Measurements from ENCODE around the gene MAP2K5.

MAP2K5 gene

DNA sequence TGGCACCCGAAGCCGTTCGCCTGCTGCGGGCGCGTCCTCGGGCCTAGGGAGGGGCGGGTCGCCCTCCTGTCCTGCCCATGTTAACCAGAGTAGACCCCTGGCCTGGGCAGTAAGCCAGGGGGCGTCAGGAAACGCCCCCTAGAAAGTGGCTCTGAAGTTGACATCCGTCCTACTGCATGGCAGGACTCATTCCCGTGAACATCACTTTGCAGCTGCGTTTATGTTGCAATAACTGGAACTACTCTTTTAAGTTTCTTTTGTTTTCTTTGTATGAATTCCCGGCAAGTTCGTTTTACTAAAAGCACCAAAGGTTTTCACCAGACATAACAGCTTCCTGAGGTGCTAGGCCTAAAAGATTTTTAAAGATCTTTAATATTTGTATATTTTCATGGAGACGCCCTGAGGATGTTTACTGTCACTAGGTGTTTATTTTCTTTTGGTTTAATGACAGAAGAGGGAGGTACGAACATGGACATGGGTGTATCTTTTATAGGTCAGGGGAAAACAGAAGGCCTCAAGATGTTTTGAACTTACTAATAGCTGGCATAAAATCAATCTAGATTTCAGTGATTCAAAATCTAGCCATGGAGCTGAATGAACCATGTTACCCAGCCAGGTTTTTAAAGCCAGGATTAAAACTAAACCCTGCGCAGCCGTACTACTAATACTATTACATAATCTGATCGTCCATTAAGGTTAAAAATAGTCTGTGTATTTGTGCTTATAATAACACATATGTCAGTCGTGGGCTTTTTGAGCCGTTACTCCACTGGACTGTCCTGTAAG lies 20.5 kb upstream of the MAP2K5 start:
- DNase-seq = no peak

DNA sequence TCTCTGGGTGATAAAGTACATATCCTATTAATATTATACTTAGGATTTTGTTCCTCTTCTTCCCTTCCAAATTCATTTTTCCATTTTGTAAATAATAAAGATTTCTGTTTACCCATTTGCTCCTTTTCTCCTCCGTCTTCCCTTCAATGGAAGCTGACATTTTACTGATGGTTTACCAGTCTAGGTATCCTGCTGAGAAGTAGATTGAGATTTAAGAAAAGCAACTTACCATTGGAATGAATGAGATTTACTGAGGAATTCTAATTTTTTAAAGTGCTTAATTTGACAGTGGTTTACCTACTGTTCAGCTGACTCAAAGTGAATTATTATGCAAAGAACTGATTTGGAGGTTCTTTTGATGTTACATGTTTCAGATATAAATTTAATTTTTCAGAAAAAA lies 19.2 kb upstream of the MAP2K5 start:
- no peak for DNase-seq

DNA sequence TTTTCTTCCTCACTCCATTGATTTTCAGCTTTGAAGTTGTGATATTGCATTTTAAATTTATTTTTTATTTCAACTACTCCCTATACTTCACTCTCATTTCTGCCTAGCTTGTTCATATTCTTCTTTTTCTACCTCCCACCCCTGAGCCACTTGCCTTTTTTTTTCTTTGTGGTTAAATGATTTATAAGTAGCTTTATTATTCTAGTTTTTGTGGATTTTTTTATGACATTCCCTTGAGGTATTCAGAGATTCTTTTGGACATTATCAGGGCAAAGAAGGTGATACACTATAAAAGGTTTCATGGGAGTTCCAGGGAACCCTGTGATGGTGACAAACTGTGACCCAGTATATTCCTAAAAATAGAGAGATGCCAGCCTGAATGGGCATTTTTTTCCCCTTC lies 18.3 kb upstream of the MAP2K5 start:
- DNase-seq = no peak

DNA sequence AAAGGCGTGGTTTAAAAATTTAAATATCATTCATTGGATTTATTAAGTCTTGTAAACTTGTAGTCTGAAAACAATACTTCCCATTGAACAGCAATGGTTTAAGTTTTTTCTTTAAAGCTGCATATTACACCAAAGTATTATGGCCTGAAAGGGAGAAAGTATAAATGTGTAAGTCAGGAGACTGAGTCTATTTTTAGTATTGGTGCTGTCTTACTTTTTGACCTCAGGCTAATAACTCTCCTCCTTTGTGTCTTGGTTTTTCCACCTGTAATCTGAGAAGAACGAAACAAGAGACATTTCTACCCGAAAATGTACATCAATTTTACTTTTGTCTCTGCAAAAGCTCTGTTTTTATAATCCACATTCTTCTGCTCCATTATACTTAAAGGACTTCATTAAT lies 14.0 kb upstream of the MAP2K5 start:
- no peak for DNase-seq

DNA sequence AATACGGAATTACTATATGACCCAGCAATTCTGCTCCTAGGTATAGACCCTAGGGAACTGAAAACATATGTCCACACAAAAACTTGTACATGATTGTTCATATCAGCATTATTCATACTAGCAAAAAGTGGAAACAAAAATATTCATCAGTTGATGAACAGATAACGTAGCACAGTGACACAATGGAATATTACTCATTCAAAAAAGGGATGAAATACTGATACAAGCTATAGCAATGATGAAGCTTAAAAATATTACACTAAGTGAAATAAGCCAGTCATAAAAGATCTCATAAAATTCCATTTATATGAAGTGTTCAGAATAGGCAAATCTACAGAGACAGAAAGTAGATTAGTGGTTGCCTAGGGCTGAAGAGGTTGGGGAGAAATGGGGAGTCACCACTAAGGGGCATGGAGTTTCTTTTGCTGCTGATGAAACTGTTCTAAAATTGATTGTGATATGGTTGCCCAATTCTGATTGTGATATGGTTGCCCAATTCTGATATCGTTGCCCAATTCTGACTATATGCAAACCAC lies 11.1 kb upstream of the MAP2K5 start:
- no peak for DNase-seq

DNA sequence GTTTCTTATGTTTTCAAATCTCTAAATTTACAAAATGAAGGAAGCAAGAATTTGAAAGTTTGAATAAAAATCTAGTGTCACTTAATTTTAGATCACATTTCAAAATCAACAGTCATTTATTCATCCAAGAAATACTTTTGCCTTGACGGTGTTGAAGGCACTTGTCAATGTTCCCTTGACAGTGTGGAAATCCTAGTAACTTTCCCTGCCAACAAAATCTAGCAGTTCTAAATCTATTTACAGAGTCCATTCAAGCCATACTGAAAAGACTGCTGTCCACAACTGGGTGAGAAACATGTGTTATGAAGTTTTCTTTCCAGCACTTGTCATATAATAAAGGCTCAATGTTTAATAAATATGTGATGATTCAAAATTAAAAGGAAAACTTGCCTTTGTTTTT lies 8.6 kb upstream of the MAP2K5 start:
- DNase-seq = no peak

DNA sequence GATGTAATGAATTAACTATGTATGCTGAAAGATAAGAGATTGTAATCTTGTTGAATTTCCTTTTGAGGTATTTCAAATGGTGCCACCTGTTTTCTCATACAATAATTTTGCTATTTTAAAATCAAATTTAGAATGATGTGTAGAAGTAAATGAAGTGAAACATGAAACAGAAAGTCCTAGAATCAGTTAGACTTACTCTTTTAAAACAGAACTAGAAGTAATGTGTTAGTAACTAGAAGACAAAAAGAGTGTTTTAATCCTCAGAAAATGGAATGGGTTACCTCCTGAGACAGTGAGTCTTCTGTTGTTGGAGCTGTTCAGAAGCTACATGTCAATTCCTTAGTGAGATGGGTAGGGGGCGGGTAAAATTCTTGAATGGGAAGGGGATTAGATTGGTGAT lies 8.1 kb upstream of the MAP2K5 start:
- no peak for DNase-seq

DNA sequence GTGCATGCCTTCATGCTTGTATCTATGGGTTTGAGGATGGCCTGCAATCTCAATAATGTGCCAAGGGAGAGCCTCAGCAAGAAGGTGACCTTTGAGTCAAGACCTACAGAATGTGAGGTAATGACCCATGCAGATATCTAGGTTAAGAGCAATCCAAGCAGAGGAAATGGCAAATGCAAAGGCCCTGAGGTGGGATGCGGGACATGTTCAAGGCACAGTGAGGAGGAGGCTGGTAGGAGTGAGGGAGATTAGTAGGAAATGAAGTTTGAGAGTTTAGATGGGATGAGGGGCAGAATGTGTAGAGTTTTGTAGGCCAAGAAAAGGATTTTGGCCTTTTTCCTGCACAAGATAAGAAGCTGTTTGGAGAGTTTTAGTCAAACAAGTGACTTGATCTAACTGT lies 4.7 kb upstream of the MAP2K5 start:
- no peak for DNase-seq

DNA sequence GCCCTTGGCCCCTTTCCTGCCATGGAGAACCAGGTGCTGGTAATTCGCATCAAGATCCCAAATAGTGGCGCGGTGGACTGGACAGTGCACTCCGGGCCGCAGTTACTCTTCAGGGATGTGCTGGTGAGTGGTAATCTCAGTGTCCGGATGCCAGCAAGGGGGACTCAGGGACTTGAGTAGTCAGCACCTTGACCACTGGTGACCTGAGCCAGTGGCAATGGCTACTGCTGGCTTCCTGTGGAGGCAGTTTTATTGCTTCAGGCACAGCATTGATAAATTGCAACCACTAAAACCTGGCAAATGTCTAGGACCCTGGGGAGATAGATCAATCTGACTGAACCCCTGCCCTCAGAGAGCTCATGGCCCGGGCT lies 830 bp downstream of the MAP2K5 start:
- DNase-seq = no peak

DNA sequence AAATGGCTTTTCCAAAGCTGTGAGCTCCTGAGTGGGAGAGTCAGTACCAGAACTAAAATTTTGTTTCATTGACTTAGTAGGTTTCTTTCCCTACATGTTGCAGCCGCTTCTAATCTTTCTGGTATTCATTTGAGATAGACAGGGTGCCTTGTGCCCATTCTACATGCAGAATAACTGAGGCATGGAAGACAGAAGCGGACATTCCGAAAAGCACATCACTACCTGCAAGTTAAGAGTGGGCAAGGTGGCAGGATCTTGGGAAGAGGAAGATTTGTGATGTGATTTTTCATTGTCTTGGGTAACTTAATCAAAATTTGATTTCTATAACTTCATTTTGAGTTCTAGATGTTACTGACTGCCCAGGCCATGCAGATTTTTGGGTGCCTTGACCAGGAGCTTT lies 2.0 kb downstream of the MAP2K5 start:
- no peak for DNase-seq

DNA sequence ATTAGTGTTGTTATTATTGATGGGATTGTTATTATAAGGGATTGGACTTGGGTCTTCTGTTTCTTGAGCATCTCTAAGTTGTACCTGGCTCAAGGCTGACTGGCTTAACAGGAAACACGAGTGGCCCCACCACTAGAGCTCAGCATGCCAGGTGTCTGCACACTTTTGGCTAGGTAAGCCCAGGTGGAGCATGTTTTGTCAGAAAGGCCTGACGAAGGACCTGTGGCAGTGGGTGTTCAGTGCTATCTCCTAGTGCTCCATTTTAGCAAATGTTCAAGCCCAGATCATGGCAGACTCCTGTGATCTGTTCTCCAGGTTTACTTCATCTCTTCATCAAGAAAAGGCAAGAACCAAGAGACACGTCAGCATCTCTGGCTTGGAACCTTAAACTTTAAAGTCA lies 3.4 kb downstream of the MAP2K5 start:
- no peak for DNase-seq

DNA sequence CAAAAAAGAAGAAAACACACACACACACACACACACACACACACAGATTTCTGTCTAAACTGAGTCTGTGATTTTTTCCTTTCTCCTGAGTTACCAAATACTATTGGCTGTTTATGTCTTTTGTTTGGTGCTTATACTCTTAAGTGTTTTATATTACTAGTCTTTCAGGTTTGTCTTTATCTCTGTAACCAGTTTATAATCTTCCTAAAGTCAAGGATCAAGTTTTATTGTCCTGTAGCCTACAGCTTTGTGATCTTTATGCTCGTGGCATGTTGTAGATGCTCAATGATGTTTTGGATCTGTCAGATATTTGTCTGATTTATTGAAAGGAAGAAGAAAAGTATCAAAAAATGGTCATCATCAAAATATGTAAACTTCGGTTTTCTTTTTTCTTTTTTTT lies 4.6 kb downstream of the MAP2K5 start:
- no peak for DNase-seq

DNA sequence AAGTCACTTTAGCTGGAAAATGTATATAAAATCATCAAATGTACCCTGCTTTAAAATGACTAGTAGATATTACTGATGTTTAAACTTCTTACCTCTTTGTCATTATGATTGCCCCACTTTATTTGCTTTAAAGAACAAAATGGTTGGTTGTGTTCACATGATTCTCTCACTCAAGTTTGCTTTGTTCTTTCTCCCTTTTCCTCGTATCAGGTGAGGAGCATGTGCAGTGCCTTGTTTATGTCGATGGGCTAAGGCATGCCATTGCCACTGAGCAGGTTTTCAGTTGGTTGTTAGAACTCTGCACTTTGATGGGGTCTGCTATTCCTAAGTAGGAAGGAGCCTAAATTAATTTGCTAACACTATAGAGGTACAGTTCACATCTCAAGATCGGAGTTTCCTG lies 5.3 kb downstream of the MAP2K5 start:
- no peak for DNase-seq

DNA sequence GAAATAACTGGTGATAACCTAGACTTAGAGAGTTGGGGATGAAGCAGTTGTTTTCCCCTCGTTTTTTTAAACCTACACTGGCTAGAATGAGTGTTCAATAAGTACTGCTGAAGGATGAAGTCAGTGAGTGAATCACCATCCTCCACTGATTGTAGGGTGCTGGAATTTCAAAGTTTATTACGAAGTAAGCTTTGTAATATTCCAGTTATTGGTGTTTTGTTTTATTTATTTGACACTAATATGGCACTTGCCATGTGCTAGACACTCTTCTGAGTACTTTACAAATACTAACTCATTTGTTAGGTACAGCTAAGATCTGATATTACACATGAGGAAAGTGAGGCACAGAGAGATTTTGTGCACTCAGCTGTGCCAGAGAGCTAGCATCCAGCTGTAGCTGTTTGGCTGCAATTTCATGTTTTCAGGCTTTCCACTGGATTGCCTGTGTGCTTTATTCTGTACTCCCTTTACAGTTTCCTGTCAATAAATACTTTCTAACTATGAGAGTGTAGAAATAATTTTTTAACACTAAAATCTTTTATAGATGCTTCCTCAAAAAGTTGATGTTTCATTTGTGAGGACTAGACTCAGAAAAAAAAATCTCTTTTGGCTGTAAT lies 5.8 kb downstream of the MAP2K5 start:
- DNase-seq = no peak

DNA sequence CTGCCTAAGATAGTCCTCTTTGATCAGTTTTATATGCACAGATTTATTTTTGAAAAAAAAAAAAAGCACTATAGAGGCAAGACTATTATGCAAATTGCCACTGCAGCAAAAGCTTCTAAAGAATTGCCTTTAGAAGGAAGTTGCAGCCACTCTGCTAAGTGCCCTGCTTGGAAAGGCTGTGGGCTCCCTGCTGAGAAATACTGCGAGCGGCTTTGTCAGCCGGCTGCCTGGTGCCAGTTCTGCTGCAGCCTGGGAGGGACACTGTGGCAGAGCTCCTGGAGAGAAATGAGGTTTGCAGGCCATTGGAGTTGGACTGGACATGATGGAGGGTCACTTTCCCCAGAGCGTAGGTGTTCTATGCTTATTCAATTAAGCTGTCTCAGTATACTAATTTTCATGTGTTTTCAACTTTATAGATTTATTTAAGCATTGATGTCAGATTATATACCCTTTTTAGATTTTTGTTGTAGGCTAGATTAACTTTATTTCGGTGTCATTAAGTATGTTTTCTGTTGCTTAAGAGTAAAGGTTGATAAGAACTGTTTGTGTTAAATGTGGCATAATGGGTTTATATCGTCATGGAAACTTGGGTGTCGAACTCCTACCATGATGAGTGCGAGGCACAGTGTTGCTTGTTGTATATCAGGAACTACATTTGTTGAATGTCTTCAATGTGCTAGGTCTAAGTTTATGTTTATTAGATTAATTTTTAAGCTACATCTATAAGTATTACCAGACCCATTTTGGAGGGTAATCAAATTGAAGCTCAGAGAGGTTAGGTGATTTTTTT lies 6.6 kb downstream of the MAP2K5 start:
- no peak for DNase-seq

DNA sequence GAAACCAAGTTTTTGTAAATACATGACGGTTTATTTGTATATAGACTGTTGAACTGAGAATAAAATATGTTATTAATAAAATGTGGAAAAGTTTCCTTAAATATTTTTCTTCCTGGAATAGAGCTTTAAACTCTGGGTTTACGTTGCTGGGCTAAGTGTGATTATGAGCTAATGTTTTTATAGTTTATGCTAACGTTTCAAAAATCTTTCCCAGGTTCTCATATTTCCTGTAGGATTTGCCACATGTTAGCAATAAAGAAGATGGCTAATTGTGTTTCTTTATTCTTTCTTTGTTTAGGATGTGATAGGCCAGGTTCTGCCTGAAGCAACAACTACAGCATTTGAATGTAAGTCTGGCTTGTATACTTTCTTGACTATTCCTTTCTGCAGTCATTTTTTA lies 7.2 kb downstream of the MAP2K5 start:
- no peak for DNase-seq

DNA sequence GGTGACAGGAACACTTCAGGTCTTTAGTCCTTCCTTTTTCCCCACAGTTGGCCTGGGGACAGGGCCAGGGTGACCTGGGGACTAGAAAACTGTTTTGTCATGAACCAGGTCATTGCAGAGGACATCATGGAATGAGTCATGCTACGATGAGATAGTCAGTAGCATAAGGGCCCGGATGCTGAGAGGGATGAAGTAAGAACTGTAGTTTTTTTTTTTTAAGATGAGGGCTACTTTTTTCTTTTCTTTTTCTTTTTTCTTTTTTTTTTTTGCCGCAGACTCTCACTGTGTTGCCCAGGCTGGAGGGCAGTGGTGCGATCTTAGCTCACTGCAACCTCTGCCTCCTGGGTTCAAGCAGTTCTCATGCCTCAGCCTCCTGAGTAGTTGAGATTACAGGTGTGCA lies 8.0 kb downstream of the MAP2K5 start:
- DNase-seq = no peak

DNA sequence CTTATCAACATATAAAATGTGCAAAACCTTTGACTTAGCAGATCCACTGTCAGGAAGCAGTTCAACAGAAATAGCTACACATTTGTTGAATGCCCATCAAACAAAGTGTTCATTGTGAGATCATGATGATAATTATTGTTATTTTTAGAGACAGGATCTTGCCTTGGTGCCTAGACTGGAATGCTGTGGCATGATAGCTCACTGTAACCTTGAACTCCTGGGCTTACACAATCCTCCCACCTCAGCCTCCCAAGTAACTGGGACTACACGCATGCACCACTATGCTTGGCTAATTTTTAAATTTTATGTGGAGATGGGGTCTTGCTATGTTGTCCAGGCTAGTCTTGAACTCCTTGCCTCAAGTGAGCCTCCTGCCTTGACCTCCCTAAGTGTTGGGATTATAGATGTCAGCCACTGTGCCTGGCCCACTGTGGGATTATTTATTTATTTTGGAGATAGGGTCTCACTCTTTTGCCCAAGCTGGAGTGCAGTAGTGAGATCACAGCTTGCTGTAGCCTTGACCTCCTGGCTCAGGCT lies 8.8 kb downstream of the MAP2K5 start:
- DNase-seq = no peak

DNA sequence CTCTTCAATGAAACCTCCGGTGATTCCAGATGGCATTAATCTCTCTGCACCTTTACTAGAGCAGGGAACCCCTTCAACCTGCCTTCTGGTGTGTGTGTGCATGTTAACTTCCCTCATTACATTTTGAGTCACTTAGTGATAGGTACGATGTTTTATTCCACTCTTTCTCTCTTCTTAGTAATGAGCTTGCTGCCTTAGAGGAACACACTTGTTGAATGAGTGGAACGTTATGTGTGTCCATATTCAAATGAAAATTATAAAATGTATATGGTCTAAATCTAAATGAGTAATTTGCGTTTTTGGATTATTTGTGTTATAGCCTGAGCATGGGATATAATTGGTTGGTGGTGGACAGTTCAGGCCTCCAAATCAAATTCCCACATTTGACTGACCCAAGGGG lies 12.1 kb downstream of the MAP2K5 start:
- DNase-seq = no peak

DNA sequence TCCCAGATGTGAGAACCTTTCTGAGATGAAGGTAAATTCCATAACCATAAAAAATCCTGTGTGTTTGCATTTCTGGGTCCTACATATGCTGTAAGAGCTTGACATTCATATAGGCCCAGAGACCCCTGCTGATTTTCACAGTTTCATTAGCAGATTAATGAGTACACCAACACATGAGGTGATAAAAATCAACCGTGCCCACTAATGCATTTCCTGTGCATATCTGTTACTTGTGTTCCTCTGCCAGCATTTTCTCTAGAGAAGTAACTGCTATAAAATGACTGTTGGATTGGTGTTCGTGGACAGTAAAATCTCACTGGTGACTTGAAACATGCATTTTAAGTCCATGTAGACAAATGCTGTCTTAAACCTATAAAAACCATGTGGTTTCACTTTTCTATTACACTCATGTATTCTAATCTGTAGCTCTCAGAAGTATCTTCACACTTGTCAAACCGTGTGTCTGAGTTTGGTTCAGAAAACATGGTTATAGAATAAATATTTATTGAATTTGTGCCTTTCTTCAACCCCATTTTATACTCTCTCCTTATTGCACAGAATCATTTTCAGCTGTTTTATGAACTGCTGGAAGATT lies 14.6 kb downstream of the MAP2K5 start:
- DNase-seq = no peak

DNA sequence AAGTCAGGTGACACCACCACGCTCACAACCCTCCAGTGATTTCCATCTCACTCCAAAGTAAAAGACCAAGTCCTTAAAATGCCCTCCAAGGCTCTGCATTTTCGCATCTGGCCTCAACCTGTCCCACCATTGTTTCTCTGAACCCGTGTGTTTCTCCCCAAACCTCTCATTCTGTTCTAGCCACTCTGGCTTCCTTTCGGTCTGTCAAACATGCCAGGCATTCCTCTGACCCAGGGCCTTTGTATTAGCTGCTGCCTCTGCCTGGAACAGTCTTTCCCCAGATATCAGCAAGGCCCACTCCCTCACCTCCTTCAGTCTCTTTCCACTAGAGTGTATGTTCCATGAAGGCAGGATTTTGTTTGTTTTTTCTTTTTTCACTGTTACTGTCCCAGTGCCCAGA lies 16.0 kb downstream of the MAP2K5 start:
- DNase-seq = no peak

DNA sequence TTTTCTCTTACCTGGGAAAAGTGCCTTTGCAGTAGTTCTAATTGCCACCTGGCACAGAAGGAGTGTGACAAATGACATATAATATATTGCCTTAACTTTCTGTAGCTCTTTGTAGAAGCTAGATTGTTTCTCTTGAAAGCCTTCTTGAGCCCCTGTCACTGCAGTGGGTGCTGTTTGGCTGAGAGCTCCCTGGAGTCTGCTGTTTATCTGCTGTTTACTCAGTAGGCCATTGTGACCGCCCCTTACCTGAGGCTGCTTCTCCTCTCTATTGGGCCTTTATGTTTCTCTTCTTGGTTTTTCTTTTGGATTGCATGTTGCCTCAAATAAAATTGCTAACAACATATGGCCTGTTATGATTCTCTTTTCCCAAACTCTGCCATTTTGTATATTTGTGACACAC lies 16.7 kb downstream of the MAP2K5 start:
- DNase-seq = no peak

DNA sequence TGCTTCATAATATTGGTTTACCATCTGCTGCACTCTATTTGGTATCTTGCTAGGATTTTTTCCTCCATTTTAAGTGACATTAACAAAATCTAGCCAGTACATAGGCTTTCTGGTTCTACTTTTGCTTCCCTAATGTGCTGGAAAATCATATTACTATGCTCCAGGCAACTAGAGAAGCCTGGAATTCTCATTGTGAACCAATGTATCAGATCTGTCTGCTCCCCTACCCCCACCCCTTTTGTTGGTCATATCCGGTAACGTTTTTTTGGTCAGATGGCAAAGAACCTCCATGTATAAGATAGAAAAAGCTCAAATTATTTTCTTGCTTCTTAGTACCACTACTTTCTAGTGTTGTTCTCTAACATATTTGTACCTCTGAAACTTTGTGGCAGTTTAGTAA lies 17.1 kb downstream of the MAP2K5 start:
- no peak for DNase-seq

Measured in activated CD8-positive, alpha-beta memory T cell treated with anti-CD3 and anti-CD28 coated beads for 24 hours (primary cell).